RPMI7951 (cell line): ENCODE measurements around the gene TLR6. TPM values are rescaled to one million over a fixed set of nuclear protein-coding genes. Genes with fewer than 3 reads are reported as not detected.
A peak's percentile ranks its signal among the peaks of the same experiment; 100 is the strongest.
"Not testable (repeated sequence)": the region's sequence is repeated elsewhere in the genome, so short reads cannot be mapped to it uniquely, and the experiment has no call there.

Experiments
- DNase-seq: peaks from one replicate; pipeline ENCODE4 v3.0.0-alpha.2; 2012; ENCODE audit warnings: low read depth
- total RNA-seq: library from RNA; depleted of rRNA; stranded (reverse); fragments of >200 nt; shearing (Covaris generic); gene quantifications from 2 replicates; pipeline ENCODE4 v1.2.3, GENCODE V29; 2014

TLR6 gene
- total RNA-seq, 1 experiment from 2014 or later = 4.0 TPM

- peak; percentile 52 for DNase-seq
Observed at GRCh38 chr4:38820329-38821061, 36.1 kb downstream of the TLR6 start.

- DNase-seq = peak; percentile 90
Observed at GRCh38 chr4:38819569-38819968, 37.0 kb downstream of the TLR6 start.

- DNase-seq = no peak
Observed at GRCh38 chr4:38818441-38818976, 38.1 kb downstream of the TLR6 start.

GRCh38 chr4:38815885-38816782 lies 40.5 kb downstream of the TLR6 start:
- no peak for DNase-seq

GRCh38 chr4:38814386-38814785 lies 42.2 kb downstream of the TLR6 start:
- DNase-seq = no peak

- no peak for DNase-seq
Observed at GRCh38 chr4:38811297-38811696, 45.3 kb downstream of the TLR6 start.

GRCh38 chr4:38807462-38807861 lies 49.2 kb downstream of the TLR6 start:
- DNase-seq = not testable (repeated sequence)

GRCh38 chr4:38806251-38806650 lies 50.4 kb downstream of the TLR6 start:
- DNase-seq = not testable (repeated sequence)

GRCh38 chr4:38805530-38806145 lies 51.0 kb downstream of the TLR6 start:
- peak; percentile 58 for DNase-seq

GRCh38 chr4:38804654-38805295 lies 51.8 kb downstream of the TLR6 start, which contains the start of gene TLR1:
Gene TLR1, minus strand, starts transcription at chr4:38804791. Its CDS starts 5,960 bp downstream, at chr4:38798831.
- DNase-seq = peak; percentile 66

- peak; percentile 10 for DNase-seq
Observed at GRCh38 chr4:38803833-38804653, 52.6 kb downstream of the TLR6 start.

- no peak for DNase-seq
Observed at GRCh38 chr4:38802561-38803355, 53.9 kb downstream of the TLR6 start.

GRCh38 chr4:38800961-38801450 lies 55.6 kb downstream of the TLR6 start:
- DNase-seq = no peak

- DNase-seq = peak; percentile 21
Observed at GRCh38 chr4:38800366-38800765, 56.3 kb downstream of the TLR6 start.

- no peak for DNase-seq
Observed at GRCh38 chr4:38795087-38795486, 61.5 kb downstream of the TLR6 start.

GRCh38 chr4:38794051-38794450 lies 62.6 kb downstream of the TLR6 start:
- no peak for DNase-seq

- no peak for DNase-seq
Observed at GRCh38 chr4:38791010-38791409, 65.6 kb downstream of the TLR6 start.

GRCh38 chr4:38788317-38788716 lies 68.3 kb downstream of the TLR6 start:
- DNase-seq = no peak

- DNase-seq = no peak
Observed at GRCh38 chr4:38787693-38788092, 68.9 kb downstream of the TLR6 start.
